ENCODE data around the gene NUDCD3. TPM values are rescaled to one million over a fixed set of nuclear protein-coding genes. Genes with fewer than 3 reads are reported as not detected.

Gene NUDCD3
- total RNA-seq, 1 experiment from 2014 or later, result 82.3 TPM

DNA sequence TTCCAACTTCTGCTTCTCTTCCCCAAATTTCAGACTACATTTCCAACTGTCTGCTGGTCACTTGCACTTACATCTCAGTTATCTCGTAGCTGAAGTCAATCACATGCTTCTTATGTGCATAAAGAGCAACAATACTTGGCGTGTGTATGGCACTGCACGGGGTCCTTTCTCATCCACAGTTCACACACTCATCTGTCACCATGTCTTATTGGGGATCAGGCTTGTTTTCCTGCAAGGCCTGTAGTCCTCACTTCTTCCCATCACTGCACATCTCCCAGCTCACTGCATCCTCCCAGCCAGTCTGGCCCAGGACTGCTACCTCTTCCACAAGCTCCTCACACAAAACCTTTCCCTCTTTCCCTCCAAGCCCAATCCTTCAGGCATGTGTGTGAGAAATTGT, 35.3 kb downstream of the NUDCD3 start:
- Histone ChIP-seq H3K4me3 (ENCODE audit: low read length) (no peak overlapping the region), H3K4me2 (ENCODE audit: low read length) (no peak overlapping the region), H3K9ac (ENCODE audit: low read length) (no peak overlapping the region), H3K27ac (ENCODE audit: low read length) (no peak overlapping the region), H3K36me3 (ENCODE audit: low read depth, low read length) (peaks cover 4% of the 10 kb centered on the region), H2AFZ (ENCODE audit: low read length) (no peak overlapping the region), H3K9me2 (replicated peaks; ENCODE audit: low read length) (no peaks in the 10 kb centered on the region), H3K27me3 (ENCODE audit: low read length) (no peaks in the 10 kb centered on the region), H3F3A (ENCODE audit: low read length, unreplicated experiment) (no peaks in the 10 kb centered on the region), H4K20me1 (ENCODE audit: low read length) (0 out of 2 replicates have a peak, but pooled peaks cover 2% of the 10 kb centered on the region), H3K9me3 (ENCODE audit: low read length) (no peaks in the 10 kb centered on the region), H3K4me1 (ENCODE audit: insufficient read depth, low read length) (no peaks in the 10 kb centered on the region), H3K79me2 (ENCODE audit: low read length) (peaks cover 64% of the 10 kb centered on the region)
- CTCF ChIA-PET, result no interaction called here
- TF ChIP-seq, protein P1, sequence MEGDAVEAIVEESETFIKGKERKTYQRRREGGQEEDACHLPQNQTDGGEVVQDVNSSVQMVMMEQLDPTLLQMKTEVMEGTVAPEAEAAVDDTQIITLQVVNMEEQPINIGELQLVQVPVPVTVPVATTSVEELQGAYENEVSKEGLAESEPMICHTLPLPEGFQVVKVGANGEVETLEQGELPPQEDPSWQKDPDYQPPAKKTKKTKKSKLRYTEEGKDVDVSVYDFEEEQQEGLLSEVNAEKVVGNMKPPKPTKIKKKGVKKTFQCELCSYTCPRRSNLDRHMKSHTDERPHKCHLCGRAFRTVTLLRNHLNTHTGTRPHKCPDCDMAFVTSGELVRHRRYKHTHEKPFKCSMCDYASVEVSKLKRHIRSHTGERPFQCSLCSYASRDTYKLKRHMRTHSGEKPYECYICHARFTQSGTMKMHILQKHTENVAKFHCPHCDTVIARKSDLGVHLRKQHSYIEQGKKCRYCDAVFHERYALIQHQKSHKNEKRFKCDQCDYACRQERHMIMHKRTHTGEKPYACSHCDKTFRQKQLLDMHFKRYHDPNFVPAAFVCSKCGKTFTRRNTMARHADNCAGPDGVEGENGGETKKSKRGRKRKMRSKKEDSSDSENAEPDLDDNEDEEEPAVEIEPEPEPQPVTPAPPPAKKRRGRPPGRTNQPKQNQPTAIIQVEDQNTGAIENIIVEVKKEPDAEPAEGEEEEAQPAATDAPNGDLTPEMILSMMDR (conservative IDR thresholded peaks at IDR 0.05; ENCODE audit: low read depth, low read length), result no peak
- TF ChIP-seq EZH2 (IDR thresholded peaks at IDR 0.05; ENCODE audit: low read length, unreplicated experiment), result no peak
- TF ChIP-seq EZH2phosphoT487 (IDR thresholded peaks at IDR 0.05; ENCODE audit: borderline replicate concordance, low read length), result no peak
- intact Hi-C loops (cut with micrococcal nuclease), result no loop called here
- no peak for ATAC-seq
- POLR2A ChIA-PET (ENCODE audit: unreplicated experiment), result no interaction called here
- DNase-seq, result no peak
- BruUV-seq (replicated peaks), result no TSS peak

DNA sequence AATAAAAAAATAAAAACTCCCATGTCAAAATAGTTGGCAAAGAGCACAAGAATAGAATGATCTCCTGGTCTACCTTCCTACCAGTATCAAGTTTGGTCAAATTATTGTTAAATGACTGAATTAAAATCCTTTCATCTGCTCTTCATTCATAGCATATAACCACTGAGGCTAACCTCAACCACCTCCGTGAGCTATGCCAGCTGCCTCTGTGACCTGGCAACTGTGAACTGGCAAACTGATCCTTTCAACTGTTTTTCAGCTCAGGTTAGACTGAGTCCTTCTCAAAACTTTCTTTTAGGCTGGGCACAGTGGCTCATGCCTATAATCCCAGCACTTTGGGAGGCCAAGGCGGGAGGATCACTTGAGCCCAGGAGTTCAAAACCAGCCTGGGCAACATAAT, 36.1 kb downstream of the NUDCD3 start:
- no peak for ATAC-seq
- DNase-seq, result no peak
- H2AFZ ChIP-seq (ENCODE audit: low read length), result no peak overlapping the region
- no peak overlapping the region for H3K9ac ChIP-seq (ENCODE audit: low read length)
- CTCF ChIA-PET, result no interaction called here
- no peaks in the 10 kb centered on the region for H3K4me1 ChIP-seq (ENCODE audit: insufficient read depth, low read length)
- peaks cover 64% of the 10 kb centered on the region for H3K79me2 ChIP-seq (ENCODE audit: low read length)
- no peaks in the 10 kb centered on the region for H3F3A ChIP-seq (ENCODE audit: low read length, unreplicated experiment)
- no peaks in the 10 kb centered on the region for H3K9me3 ChIP-seq (ENCODE audit: low read length)
- no peak overlapping the region for H3K4me2 ChIP-seq (ENCODE audit: low read length)
- no peak overlapping the region for H3K4me3 ChIP-seq (ENCODE audit: low read length)
- BruUV-seq (replicated peaks), result no TSS peak
- H3K27me3 ChIP-seq (ENCODE audit: low read length), result no peaks in the 10 kb centered on the region
- H4K20me1 ChIP-seq (ENCODE audit: low read length), result 0 out of 2 replicates have a peak, but pooled peaks cover 2% of the 10 kb centered on the region
- POLR2A ChIA-PET (ENCODE audit: unreplicated experiment), result no interaction called here
- no peak overlapping the region for H3K27ac ChIP-seq (ENCODE audit: low read length)
- intact Hi-C loops (cut with micrococcal nuclease), result no loop called here
- H3K36me3 ChIP-seq (ENCODE audit: low read depth, low read length), result no peaks in the 10 kb centered on the region; the same call in 1 of the 2 replicates
- TF ChIP-seq, protein P1 (conservative IDR thresholded peaks at IDR 0.05; ENCODE audit: low read depth, low read length), result no peak
- TF ChIP-seq EZH2 (IDR thresholded peaks at IDR 0.05; ENCODE audit: low read length, unreplicated experiment) (no peak), EZH2phosphoT487 (IDR thresholded peaks at IDR 0.05; ENCODE audit: borderline replicate concordance, low read length) (no peak)
- no peaks in the 10 kb centered on the region for H3K9me2 ChIP-seq (replicated peaks; ENCODE audit: low read length)

DNA sequence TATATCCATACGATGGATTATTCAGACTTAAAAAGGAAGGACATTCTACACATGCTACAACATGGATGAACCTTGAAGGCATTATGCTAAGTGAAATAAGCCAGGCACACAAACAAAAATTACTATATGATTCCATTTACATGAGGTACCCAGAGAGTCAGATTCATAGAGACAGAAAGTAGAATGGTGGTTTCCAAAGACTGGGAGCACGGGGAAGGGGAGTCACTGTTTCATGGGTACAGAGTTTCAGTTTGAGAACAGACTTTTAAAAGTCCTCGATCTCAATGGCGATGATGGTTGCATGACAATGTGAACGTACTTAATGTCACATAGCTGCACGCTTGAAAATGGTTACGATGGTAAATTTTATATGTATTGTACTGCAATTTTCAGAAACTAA, 39.3 kb downstream of the NUDCD3 start:
- ATAC-seq, result no peak
- H2AFZ ChIP-seq (ENCODE audit: low read length), result no peak overlapping the region
- intact Hi-C loops (cut with micrococcal nuclease), result no loop called here
- no peaks in the 10 kb centered on the region; the same call in none of the 2 replicates for H3K36me3 ChIP-seq (ENCODE audit: low read depth, low read length)
- CTCF ChIA-PET, result no interaction called here
- peaks cover 63% of the 10 kb centered on the region for H3K79me2 ChIP-seq (ENCODE audit: low read length)
- no TSS peak for BruUV-seq (replicated peaks)
- POLR2A ChIA-PET (ENCODE audit: unreplicated experiment), result no interaction called here
- no peak for DNase-seq
- TF ChIP-seq EZH2phosphoT487 (IDR thresholded peaks at IDR 0.05; ENCODE audit: borderline replicate concordance, low read length) (no peak), EZH2 (IDR thresholded peaks at IDR 0.05; ENCODE audit: low read length, unreplicated experiment) (no peak)
- TF ChIP-seq, protein P1 (conservative IDR thresholded peaks at IDR 0.05; ENCODE audit: low read depth, low read length), result no peak
- H3K9me3 ChIP-seq (ENCODE audit: low read length), result no peaks in the 10 kb centered on the region
- H3K4me1 ChIP-seq (ENCODE audit: insufficient read depth, low read length), result no peaks in the 10 kb centered on the region
- H3K9ac ChIP-seq (ENCODE audit: low read length), result no peak overlapping the region
- no peak overlapping the region for H3K4me3 ChIP-seq (ENCODE audit: low read length)
- H3K27ac ChIP-seq (ENCODE audit: low read length), result no peak overlapping the region
- H4K20me1 ChIP-seq (ENCODE audit: low read length), result 0 out of 2 replicates have a peak, but pooled peaks cover 8% of the 10 kb centered on the region
- H3K27me3 ChIP-seq (ENCODE audit: low read length), result no peaks in the 10 kb centered on the region
- H3F3A ChIP-seq (ENCODE audit: low read length, unreplicated experiment), result no peaks in the 10 kb centered on the region
- H3K9me2 ChIP-seq (replicated peaks; ENCODE audit: low read length), result no peaks in the 10 kb centered on the region
- no peak overlapping the region for H3K4me2 ChIP-seq (ENCODE audit: low read length)

All from PC-3 (cell line).